ENCODE data around the gene FGGY.

DNA sequence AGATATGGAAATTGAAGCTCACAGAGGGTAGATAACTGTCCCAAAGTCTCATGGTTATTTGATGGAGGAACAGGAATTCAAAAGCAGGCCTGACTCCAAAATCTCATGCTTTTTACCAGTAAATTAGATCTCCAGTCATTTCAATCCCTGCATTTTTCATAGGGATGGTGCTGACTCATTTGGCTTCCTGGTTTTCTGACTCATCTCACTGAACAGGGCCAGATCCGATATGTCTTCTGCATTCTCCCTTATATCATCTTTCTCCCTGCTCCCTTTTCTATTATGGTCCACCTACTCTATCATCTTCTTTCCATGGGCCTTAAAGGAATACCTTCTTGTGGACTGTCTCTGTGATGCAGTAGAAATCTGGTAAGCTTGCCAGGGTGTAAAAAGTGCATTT lies 187.2 kb downstream of the FGGY start:
- TF ChIP-seq, protein P1, sequence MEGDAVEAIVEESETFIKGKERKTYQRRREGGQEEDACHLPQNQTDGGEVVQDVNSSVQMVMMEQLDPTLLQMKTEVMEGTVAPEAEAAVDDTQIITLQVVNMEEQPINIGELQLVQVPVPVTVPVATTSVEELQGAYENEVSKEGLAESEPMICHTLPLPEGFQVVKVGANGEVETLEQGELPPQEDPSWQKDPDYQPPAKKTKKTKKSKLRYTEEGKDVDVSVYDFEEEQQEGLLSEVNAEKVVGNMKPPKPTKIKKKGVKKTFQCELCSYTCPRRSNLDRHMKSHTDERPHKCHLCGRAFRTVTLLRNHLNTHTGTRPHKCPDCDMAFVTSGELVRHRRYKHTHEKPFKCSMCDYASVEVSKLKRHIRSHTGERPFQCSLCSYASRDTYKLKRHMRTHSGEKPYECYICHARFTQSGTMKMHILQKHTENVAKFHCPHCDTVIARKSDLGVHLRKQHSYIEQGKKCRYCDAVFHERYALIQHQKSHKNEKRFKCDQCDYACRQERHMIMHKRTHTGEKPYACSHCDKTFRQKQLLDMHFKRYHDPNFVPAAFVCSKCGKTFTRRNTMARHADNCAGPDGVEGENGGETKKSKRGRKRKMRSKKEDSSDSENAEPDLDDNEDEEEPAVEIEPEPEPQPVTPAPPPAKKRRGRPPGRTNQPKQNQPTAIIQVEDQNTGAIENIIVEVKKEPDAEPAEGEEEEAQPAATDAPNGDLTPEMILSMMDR (IDR thresholded peaks at IDR 0.05), result no peak
- TF ChIP-seq POLR2A (IDR thresholded peaks at IDR 0.05), result no peak
